ENCODE results near the gene SWAP70.

SWAP70 gene

DNA sequence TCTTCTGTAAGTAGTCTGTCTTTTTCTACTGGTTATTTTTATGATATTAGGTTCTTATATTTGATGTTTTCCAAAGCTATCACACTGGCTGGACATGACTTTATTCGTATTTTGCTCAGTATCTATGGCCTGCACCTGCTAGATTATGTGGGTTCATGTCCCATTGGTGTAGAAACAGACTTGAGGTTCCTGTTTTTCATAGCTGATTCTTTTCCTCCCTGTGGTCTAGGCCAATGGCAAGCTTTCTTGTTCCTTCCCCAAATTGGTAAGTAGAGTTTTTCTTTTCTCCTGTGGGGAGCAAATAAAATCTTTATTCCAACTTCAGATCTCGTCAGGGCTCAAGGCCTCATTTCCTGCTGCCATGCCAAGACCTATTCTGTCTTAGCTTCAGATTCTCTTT is 30.2 kb upstream of the SWAP70 start:
- no peak for ATAC-seq
- TF ChIP-seq ISL1 (CRISPR knock-in tag; IDR thresholded peaks at IDR 0.05), result no peak
- no peak for TF ChIP-seq RARB (CRISPR knock-in tag; IDR thresholded peaks at IDR 0.05)
- no peak for TF ChIP-seq ZC3H10 (CRISPR knock-in tag; IDR thresholded peaks at IDR 0.05)
- TF ChIP-seq, protein P1, sequence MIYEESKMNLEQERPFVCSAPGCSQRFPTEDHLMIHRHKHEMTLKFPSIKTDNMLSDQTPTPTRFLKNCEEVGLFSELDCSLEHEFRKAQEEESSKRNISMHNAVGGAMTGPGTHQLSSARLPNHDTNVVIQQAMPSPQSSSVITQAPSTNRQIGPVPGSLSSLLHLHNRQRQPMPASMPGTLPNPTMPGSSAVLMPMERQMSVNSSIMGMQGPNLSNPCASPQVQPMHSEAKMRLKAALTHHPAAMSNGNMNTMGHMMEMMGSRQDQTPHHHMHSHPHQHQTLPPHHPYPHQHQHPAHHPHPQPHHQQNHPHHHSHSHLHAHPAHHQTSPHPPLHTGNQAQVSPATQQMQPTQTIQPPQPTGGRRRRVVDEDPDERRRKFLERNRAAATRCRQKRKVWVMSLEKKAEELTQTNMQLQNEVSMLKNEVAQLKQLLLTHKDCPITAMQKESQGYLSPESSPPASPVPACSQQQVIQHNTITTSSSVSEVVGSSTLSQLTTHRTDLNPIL (CRISPR knock-in tag; IDR thresholded peaks at IDR 0.05; ENCODE audit: low read depth), result no peak
- no peak for TF ChIP-seq OSR1 (CRISPR knock-in tag; IDR thresholded peaks at IDR 0.05)
- TF ChIP-seq ARNTL (CRISPR knock-in tag; IDR thresholded peaks at IDR 0.05; ENCODE audit: borderline replicate concordance, low read depth), result no peak
- TF ChIP-seq SNAI2 (CRISPR knock-in tag; IDR thresholded peaks at IDR 0.05), result no peak
- no peak for TF ChIP-seq ZFP30 (CRISPR knock-in tag; IDR thresholded peaks at IDR 0.05)
- no peak for TF ChIP-seq ZNF8 (CRISPR knock-in tag; IDR thresholded peaks at IDR 0.05)
- no peak for TF ChIP-seq CSDC2 (CRISPR knock-in tag; IDR thresholded peaks at IDR 0.05)
- TF ChIP-seq, protein P2, sequence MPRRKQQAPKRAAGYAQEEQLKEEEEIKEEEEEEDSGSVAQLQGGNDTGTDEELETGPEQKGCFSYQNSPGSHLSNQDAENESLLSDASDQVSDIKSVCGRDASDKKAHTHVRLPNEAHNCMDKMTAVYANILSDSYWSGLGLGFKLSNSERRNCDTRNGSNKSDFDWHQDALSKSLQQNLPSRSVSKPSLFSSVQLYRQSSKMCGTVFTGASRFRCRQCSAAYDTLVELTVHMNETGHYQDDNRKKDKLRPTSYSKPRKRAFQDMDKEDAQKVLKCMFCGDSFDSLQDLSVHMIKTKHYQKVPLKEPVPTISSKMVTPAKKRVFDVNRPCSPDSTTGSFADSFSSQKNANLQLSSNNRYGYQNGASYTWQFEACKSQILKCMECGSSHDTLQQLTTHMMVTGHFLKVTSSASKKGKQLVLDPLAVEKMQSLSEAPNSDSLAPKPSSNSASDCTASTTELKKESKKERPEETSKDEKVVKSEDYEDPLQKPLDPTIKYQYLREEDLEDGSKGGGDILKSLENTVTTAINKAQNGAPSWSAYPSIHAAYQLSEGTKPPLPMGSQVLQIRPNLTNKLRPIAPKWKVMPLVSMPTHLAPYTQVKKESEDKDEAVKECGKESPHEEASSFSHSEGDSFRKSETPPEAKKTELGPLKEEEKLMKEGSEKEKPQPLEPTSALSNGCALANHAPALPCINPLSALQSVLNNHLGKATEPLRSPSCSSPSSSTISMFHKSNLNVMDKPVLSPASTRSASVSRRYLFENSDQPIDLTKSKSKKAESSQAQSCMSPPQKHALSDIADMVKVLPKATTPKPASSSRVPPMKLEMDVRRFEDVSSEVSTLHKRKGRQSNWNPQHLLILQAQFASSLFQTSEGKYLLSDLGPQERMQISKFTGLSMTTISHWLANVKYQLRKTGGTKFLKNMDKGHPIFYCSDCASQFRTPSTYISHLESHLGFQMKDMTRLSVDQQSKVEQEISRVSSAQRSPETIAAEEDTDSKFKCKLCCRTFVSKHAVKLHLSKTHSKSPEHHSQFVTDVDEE (CRISPR knock-in tag; IDR thresholded peaks at IDR 0.05), result no peak
- no peak for TF ChIP-seq ZFP3 (CRISPR knock-in tag; IDR thresholded peaks at IDR 0.05)
- TF ChIP-seq, protein P3, sequence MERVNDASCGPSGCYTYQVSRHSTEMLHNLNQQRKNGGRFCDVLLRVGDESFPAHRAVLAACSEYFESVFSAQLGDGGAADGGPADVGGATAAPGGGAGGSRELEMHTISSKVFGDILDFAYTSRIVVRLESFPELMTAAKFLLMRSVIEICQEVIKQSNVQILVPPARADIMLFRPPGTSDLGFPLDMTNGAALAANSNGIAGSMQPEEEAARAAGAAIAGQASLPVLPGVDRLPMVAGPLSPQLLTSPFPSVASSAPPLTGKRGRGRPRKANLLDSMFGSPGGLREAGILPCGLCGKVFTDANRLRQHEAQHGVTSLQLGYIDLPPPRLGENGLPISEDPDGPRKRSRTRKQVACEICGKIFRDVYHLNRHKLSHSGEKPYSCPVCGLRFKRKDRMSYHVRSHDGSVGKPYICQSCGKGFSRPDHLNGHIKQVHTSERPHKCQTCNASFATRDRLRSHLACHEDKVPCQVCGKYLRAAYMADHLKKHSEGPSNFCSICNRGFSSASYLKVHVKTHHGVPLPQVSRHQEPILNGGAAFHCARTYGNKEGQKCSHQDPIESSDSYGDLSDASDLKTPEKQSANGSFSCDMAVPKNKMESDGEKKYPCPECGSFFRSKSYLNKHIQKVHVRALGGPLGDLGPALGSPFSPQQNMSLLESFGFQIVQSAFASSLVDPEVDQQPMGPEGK (CRISPR knock-in tag; IDR thresholded peaks at IDR 0.05; ENCODE audit: borderline replicate concordance), result no peak
- TF ChIP-seq TCF4 (CRISPR knock-in tag; IDR thresholded peaks at IDR 0.05; ENCODE audit: borderline replicate concordance), result no peak
- TF ChIP-seq, protein P4, sequence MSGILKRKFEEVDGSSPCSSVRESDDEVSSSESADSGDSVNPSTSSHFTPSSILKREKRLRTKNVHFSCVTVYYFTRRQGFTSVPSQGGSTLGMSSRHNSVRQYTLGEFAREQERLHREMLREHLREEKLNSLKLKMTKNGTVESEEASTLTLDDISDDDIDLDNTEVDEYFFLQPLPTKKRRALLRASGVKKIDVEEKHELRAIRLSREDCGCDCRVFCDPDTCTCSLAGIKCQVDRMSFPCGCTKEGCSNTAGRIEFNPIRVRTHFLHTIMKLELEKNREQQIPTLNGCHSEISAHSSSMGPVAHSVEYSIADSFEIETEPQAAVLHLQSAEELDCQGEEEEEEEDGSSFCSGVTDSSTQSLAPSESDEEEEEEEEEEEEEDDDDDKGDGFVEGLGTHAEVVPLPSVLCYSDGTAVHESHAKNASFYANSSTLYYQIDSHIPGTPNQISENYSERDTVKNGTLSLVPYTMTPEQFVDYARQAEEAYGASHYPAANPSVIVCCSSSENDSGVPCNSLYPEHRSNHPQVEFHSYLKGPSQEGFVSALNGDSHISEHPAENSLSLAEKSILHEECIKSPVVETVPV (CRISPR knock-in tag; IDR thresholded peaks at IDR 0.05), result no peak

DNA sequence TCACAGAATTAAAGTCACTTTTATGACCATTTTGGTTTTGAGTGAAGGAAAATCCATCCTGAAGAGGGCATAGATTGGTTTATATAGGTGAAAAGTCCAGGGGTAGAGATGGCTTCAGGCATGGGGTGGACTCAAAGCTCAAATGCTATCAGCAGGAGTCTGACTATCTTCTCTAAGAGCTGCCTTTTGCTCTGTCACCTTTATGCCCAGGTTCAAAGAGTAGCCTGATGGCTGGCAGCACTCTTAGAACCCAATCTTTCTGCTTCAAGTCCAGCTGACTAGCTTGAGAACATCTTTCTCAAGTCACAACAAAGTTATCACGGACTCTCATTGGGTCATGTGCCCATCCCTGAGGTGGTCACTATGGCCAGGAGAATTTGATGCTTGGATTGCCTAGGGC is 27.2 kb upstream of the SWAP70 start:
- ATAC-seq, result no peak
- TF ChIP-seq PPARA (CRISPR knock-in tag; IDR thresholded peaks at IDR 0.05; ENCODE audit: borderline replicate concordance) (no peak), ISL1 (CRISPR knock-in tag; IDR thresholded peaks at IDR 0.05) (no peak), ARNTL (CRISPR knock-in tag; IDR thresholded peaks at IDR 0.05; ENCODE audit: borderline replicate concordance, low read depth) (no peak), BACH2 (CRISPR knock-in tag; IDR thresholded peaks at IDR 0.05; ENCODE audit: borderline replicate concordance) (no peak), ZFP3 (CRISPR knock-in tag; IDR thresholded peaks at IDR 0.05) (no peak), TCF4 (CRISPR knock-in tag; IDR thresholded peaks at IDR 0.05; ENCODE audit: borderline replicate concordance) (no peak), TOX (CRISPR knock-in tag; IDR thresholded peaks at IDR 0.05; ENCODE audit: borderline replicate concordance) (no peak), ESRRG (CRISPR knock-in tag; IDR thresholded peaks at IDR 0.05) (no peak), ZC3H10 (CRISPR knock-in tag; IDR thresholded peaks at IDR 0.05) (no peak)
- TF ChIP-seq, protein P5, sequence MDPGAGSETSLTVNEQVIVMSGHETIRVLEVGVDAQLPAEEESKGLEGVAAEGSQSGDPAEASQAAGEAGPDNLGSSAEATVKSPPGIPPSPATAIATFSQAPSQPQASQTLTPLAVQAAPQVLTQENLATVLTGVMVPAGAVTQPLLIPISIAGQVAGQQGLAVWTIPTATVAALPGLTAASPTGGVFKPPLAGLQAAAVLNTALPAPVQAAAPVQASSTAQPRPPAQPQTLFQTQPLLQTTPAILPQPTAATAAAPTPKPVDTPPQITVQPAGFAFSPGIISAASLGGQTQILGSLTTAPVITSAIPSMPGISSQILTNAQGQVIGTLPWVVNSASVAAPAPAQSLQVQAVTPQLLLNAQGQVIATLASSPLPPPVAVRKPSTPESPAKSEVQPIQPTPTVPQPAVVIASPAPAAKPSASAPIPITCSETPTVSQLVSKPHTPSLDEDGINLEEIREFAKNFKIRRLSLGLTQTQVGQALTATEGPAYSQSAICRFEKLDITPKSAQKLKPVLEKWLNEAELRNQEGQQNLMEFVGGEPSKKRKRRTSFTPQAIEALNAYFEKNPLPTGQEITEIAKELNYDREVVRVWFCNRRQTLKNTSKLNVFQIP (CRISPR knock-in tag; IDR thresholded peaks at IDR 0.05; ENCODE audit: borderline replicate concordance, low read depth), result no peak
- TF ChIP-seq, protein P3 (CRISPR knock-in tag; IDR thresholded peaks at IDR 0.05; ENCODE audit: borderline replicate concordance), result no peak
